Kidney (tissue), 14 donors: ENCODE results near the gene NACA2. TPM values are rescaled to one million over a fixed set of nuclear protein-coding genes. Genes with fewer than 3 reads are reported as not detected.

Source experiments
- DNase-seq, 5 donors: peaks; one replicate each; pipeline ENCODE4 v3.0.0-alpha.2; 2013 to 2020
- FAIRE-seq: peaks from 2 replicates; lab custom pipeline; 2012; peaks lifted over from hg19 to GRCh38; lab: Jason Lieb, UNC
- H3K27ac ChIP-seq, 2 donors: one replicate each; pipeline ENCODE4 v1.7.0; 2013; ENCODE audit warnings: low read depth in 2 of 2, low read length in 2 of 2, inconsistent platforms in 1 of 2
- H3K27me3 ChIP-seq: one replicate; pipeline ENCODE4 v1.7.1; 2013; ENCODE audit warnings: low read length, inconsistent platforms; ENCODE audit not compliant: control insufficient read depth, insufficient read depth
- H3K36me3 ChIP-seq, 3 donors: one replicate each; pipeline versions ENCODE4 v1.7.0 to v1.7.1; 2013; ENCODE audit warnings: low read length in 3 of 3, control low read depth in 1 of 3, inconsistent platforms in 1 of 3; ENCODE audit not compliant: insufficient read depth in 3 of 3, control insufficient read depth in 2 of 3
- H3K4me1 ChIP-seq, 3 donors: one replicate each; pipeline versions ENCODE4 v1.7.0 to v1.7.1; 2013; ENCODE audit warnings: low read length in 3 of 3, inconsistent platforms in 1 of 3, low read depth in 1 of 3; ENCODE audit not compliant: control insufficient read depth in 2 of 3, insufficient read depth in 2 of 3
- H3K4me3 ChIP-seq, 3 donors: one replicate each; pipeline versions ENCODE4 v1.7.0 to v1.8.1; 2013; ENCODE audit warnings: low read length in 3 of 3, control low read depth in 1 of 3, inconsistent platforms in 1 of 3
- H3K9ac ChIP-seq, 3 donors: one replicate each; pipeline versions ENCODE4 v1.7.0 to v1.7.1; 2013; ENCODE audit warnings: low read length in 3 of 3, control low read depth in 1 of 3, inconsistent platforms in 1 of 3
- H3K9me3 ChIP-seq, 3 donors: one replicate each; pipeline versions ENCODE4 v1.7.0 to v1.7.1; 2013; ENCODE audit warnings: low read length in 3 of 3, control low read depth in 1 of 3, inconsistent platforms in 1 of 3; ENCODE audit not compliant: control insufficient read depth in 2 of 3, insufficient read depth in 1 of 3
- intact Hi-C: fragments of 100-400 bp; cut with DNase I; formaldehyde crosslinking; loops from one replicate; pipeline ENCODE4 v1.11.1; 2022
- polyA plus RNA-seq: library from polyadenylated mRNA; stranded (reverse); fragments of 350-450 nt; fragmentation: Illumina TruSeq; extraction: RNeasy Lipid Tissue Mini Kit (QIAGEN cat#74804); gene quantifications from one replicate; pipeline ENCODE4 v1.2.3, GENCODE V29; 2014; ENCODE audit warnings: low read depth, low replicate concordance; ENCODE audit not compliant: insufficient read depth
- total RNA-seq: library from RNA; stranded (reverse); fragmentation: NEBNext Ultra II Directional; extraction: Animal tissue kit (Norgen Biotek cat#: 25700); gene quantifications from one replicate; pipeline ENCODE4 v1.2.1, GENCODE V29; 2021
- TF ChIP-seq, protein P1 (sequence below): IDR thresholded peaks from 3 replicates; pipeline ENCODE4 v1.5.1; 2012; ENCODE audit warnings: mild to moderate bottlenecking, moderate library complexity, borderline replicate concordance; ENCODE audit not compliant: insufficient read depth; ENCODE audit errors: extremely low read depth
- donor health status: control.
- donor health status: control.
- donor health status: control.
- donor health status: control.
- donor health status: control.
- donor health status: DM: yes; HTN: yes; CAD: no.
- donor health status: Normal renal cell carcinoma (clear cell type).

Gene NACA2
- total and polyA plus RNA-seq, 2 donors from 2014 or later, result not detected

DNA sequence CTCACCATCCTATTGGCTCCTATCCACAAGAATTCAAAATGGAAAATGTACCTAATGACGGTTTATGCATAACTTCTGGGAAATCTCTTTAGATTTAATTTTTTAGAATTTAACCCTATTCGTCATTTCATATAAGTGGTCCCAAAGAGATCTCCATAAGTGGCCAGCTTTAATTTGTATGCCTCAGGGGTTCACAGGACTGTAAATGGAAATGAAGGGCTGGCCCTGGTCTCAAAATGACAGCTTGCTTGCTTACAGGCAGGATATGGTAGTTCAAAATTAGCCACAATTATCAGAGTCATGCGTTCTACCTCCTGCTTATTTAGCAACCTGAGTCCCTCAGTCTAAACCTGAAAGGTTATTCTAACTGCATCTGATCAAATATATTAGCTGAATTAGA is 6.6 kb upstream of the NACA2 start:
- Histone ChIP-seq H3K27ac (no peak overlapping the region), H3K4me1 (no peaks in the 10 kb centered on the region), H3K9me3 (no peaks in the 10 kb centered on the region), H3K4me3 (no peak overlapping the region), H3K27me3 (no peaks in the 10 kb centered on the region), H3K36me3 (no peaks in the 10 kb centered on the region), H3K9ac (no peak overlapping the region)
- FAIRE-seq (no peak), DNase-seq (no peak)
- TF ChIP-seq, protein P1, sequence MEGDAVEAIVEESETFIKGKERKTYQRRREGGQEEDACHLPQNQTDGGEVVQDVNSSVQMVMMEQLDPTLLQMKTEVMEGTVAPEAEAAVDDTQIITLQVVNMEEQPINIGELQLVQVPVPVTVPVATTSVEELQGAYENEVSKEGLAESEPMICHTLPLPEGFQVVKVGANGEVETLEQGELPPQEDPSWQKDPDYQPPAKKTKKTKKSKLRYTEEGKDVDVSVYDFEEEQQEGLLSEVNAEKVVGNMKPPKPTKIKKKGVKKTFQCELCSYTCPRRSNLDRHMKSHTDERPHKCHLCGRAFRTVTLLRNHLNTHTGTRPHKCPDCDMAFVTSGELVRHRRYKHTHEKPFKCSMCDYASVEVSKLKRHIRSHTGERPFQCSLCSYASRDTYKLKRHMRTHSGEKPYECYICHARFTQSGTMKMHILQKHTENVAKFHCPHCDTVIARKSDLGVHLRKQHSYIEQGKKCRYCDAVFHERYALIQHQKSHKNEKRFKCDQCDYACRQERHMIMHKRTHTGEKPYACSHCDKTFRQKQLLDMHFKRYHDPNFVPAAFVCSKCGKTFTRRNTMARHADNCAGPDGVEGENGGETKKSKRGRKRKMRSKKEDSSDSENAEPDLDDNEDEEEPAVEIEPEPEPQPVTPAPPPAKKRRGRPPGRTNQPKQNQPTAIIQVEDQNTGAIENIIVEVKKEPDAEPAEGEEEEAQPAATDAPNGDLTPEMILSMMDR, result no peak
- intact Hi-C loops, result no loop called here

DNA sequence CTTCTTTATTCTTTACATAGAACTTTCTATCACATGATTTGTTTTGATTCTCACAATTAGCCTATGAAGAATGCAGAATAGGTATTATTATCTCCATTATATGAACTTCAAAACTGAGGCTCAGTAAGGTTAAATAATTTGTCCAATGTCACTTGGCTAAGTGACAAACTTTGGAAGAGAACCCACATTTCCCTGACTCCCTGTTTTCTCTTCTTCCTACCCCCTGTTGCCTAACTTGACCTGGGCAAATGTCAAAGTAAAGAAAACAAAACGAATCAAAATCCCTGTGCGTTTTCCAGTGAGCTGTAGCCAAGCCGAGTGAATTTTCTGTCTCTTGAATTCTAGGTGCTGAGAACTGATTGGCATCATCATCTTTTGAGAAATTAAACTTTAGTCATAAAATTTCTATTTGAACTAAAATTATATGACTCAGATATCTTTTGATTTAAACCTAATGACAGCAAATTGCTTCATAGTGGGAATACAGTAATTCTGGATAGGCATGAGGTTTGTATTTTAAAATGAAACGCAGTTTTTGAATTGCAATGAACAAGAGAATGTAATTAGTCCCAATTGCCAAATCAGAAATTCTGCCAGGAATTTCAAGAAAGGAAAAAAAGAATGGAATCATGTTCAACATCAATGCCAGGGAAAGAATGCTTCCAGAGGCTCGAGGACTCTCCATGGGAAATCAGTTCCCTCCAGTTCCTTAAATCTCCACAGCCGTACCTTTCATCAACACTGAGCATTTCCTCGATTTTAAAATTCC is 4.6 kb upstream of the NACA2 start:
- FAIRE-seq (no peak), DNase-seq (no peak)
- intact Hi-C loops, result no loop called here

DNA sequence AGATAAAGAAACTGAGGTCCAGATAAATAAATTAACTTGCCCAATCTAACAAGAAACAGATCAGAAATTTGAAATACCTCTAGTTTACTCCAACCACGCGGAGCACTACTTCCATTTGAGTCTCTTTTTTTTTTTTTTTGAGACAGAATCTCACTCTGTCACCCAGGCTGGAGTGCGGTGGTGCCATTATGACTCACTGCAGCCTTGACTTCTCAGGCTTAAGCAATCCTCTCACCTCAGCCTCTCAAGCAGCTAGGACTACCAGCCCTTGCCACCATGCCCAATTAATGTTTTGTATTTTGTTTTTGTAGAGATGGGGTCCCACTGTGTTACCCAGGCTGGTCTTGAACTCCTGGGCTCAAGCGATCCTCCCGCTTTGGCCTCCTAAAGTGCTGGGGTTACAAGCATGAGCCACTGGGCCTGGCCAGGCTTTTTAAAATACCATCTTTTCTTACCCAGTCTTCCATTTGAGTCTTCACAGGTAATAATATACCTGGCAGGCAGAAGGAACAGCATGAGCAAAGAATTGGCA is 3.3 kb upstream of the NACA2 start:
- TF ChIP-seq, protein P1, result no peak
- Histone ChIP-seq H3K9ac (no peak overlapping the region), H3K4me1 (no peaks in the 10 kb centered on the region), H3K27me3 (no peaks in the 10 kb centered on the region), H3K9me3 (no peaks in the 10 kb centered on the region), H3K27ac (no peak overlapping the region), H3K4me3 (no peak overlapping the region), H3K36me3 (no peaks in the 10 kb centered on the region)
- FAIRE-seq, result no peak
- intact Hi-C loops, result no loop called here
- no peak for DNase-seq

More for the DNA sequence above, 4.6 kb upstream of the NACA2 start:
- no peak overlapping the region for H3K9ac ChIP-seq
- no peaks in the 10 kb centered on the region for H3K36me3 ChIP-seq
- no peak overlapping the region for H3K4me3 ChIP-seq
- H3K27me3 ChIP-seq, result no peaks in the 10 kb centered on the region
- no peaks in the 10 kb centered on the region for H3K4me1 ChIP-seq
- H3K27ac ChIP-seq, result no peak overlapping the region
- TF ChIP-seq, protein P1, result no peak
- no peaks in the 10 kb centered on the region for H3K9me3 ChIP-seq
